A549 (cell line): ENCODE data around the gene MED12L. TPM values are rescaled to one million over a fixed set of nuclear protein-coding genes. Genes with fewer than 3 reads are reported as not detected.
A peak's percentile ranks its signal among the peaks of the same experiment; 100 is the strongest.

Experiments
- ATAC-seq, 2 experiments: fragments of 200-7000 bp in 1 of 2; fragments of >200 bp in 1 of 2; cut with Nextera tagmentation in 1 of 2; cut with Tn5 transposase in 1 of 2; 3 replicates each; pipeline versions ENCODE4 v1.8.0 to v1.9.1; 2018 to 2020; ENCODE audit warnings: mild to moderate bottlenecking in 1 of 2, moderate library complexity in 1 of 2
- CTCF ChIA-PET: fragments of 300-600 bp; sonication (Branson Sonifier 250); formaldehyde crosslinking; extraction: SDS; loops from one replicate; lab custom pipeline; 2021; ENCODE audit warnings: antibody characterized with exemption, inconsistent platforms; lab: Yijun Ruan, JAX
- POLR2A ChIA-PET: fragments of 350-600 bp; formaldehyde crosslinking; extraction: SDS; loops from one replicate; lab custom pipeline; 2021; ENCODE audit warnings: antibody characterized with exemption, inconsistent platforms; lab: Yijun Ruan, JAX
- DNase-seq, 2 experiments: peaks; one replicate each; pipeline versions ENCODE4 v3.0.0 to v3.0.0-alpha.2; 2011 to 2016; ENCODE audit warnings: low read depth in 1 of 2, low spot score in 1 of 2
- FAIRE-seq: peaks from 2 replicates; lab custom pipeline; 2011; peaks lifted over from hg19 to GRCh38; lab: Jason Lieb, UNC
- H3K27ac ChIP-seq, 2 experiments: fragments of >200 bp; sonication (Bioruptor Twin); formaldehyde crosslinking; 3 replicates each; pipeline ENCODE4 v1.5.1; 2016 to 2017
- H3K4me1 ChIP-seq: fragments of >200 bp; sonication (Bioruptor Twin); formaldehyde crosslinking; 3 replicates; pipeline ENCODE4 v1.6.1; 2016
- H3K4me2 ChIP-seq: fragments of >200 bp; sonication (Bioruptor Twin); formaldehyde crosslinking; 3 replicates; pipeline ENCODE4 v1.6.1; 2016
- H3K4me3 ChIP-seq: fragments of >200 bp; sonication (Bioruptor Twin); formaldehyde crosslinking; 3 replicates; pipeline ENCODE4 v1.5.1; 2016
- H3K9me3 ChIP-seq: fragments of >200 bp; sonication (Bioruptor Twin); formaldehyde crosslinking; 3 replicates; pipeline ENCODE4 v1.6.1; 2016
- BHLHE40 ChIP-seq: IDR thresholded peaks from 2 replicates; pipeline ENCODE4 v1.6.1; 2012; ENCODE audit warnings: low read depth, low read length, inconsistent platforms
- CBX2 ChIP-seq: fragments of 200-600 bp; sonication (generic); IDR thresholded peaks from 2 replicates; pipeline ENCODE4 v1.6.1; 2016; ENCODE audit warnings: low read depth, mild to moderate bottlenecking, borderline replicate concordance
- CBX8 ChIP-seq: fragments of 200-600 bp; sonication (generic); IDR thresholded peaks from 2 replicates; pipeline ENCODE4 v1.6.1; 2016
- CTCF ChIP-seq: fragments of >200 bp; sonication (Bioruptor Twin); formaldehyde crosslinking; IDR thresholded peaks from 3 replicates; pipeline ENCODE4 v1.5.1; 2016
- ELK1 ChIP-seq: fragments of 150-350 bp; IDR thresholded peaks from 2 replicates; pipeline ENCODE4 v1.6.1; 2014; ENCODE audit warnings: low read depth, mild to moderate bottlenecking, low read length
- FOSL2 ChIP-seq, 2 experiments: fragments of 450-650 bp in 1 of 2; fragments of >200 bp in 1 of 2; sonication (Bioruptor Twin) in 1 of 2; formaldehyde crosslinking; IDR thresholded peaks; 2 replicates each; pipeline versions ENCODE4 v1.5.0 to v1.6.1; 2016 to 2020; ENCODE audit warnings: mild to moderate bottlenecking in 1 of 2, moderate library complexity in 1 of 2
- JUN ChIP-seq, 2 experiments: fragments of >200 bp; sonication (Bioruptor Twin); formaldehyde crosslinking; IDR thresholded peaks; 2 replicates in 1 of 2; 3 replicates in 1 of 2; pipeline ENCODE4 v1.6.1; 2016 to 2017
- MYC ChIP-seq: IDR thresholded peaks from 2 replicates; pipeline ENCODE4 v1.6.1; 2012; ENCODE audit warnings: mild to moderate bottlenecking, inconsistent platforms, low read length, improper control_type of control experiment, borderline replicate concordance
- NPAS2 ChIP-seq: fragments of 250-450 bp; sonication (Bioruptor Pico); IDR thresholded peaks from 2 replicates; pipeline ENCODE4 v1.8.0; 2022; ENCODE audit warnings: mild to moderate bottlenecking, moderate library complexity, borderline replicate concordance
- NR3C1 ChIP-seq: fragments of >200 bp; sonication (Bioruptor Twin); formaldehyde crosslinking; IDR thresholded peaks from 3 replicates; pipeline ENCODE4 v1.6.1; 2017
- RAD21 ChIP-seq, 2 experiments: fragments of >200 bp in 1 of 2; sonication (Bioruptor Twin) in 1 of 2; formaldehyde crosslinking in 1 of 2; IDR thresholded peaks in 1 of 2; conservative IDR thresholded peaks in 1 of 2; 2 replicates in 1 of 2; 3 replicates in 1 of 2; pipeline ENCODE4 v1.6.1; 2012 to 2018; ENCODE audit warnings: inconsistent platforms in 1 of 2
- RCOR1 ChIP-seq: fragments of 150-350 bp; IDR thresholded peaks from 2 replicates; pipeline ENCODE4 v1.6.1; 2014; ENCODE audit warnings: antibody characterized with exemption, low read length, low read depth
- RFX5 ChIP-seq: fragments of 450-650 bp; IDR thresholded peaks from 2 replicates; pipeline ENCODE4 v1.7.1; 2014; ENCODE audit warnings: antibody characterized with exemption, mild to moderate bottlenecking, moderate library complexity
- SMC3 ChIP-seq: fragments of >200 bp; sonication (Bioruptor Twin); formaldehyde crosslinking; IDR thresholded peaks from 3 replicates; pipeline ENCODE4 v1.6.1; 2018; ENCODE audit warnings: inconsistent platforms
- ZFP36 ChIP-seq: fragments of 450-650 bp; IDR thresholded peaks from 2 replicates; pipeline ENCODE4 v1.6.1; 2014; ENCODE audit warnings: borderline replicate concordance; ENCODE audit not compliant: partially characterized antibody
- ZSCAN20 ChIP-seq: fragments of 250-450 bp; sonication (Bioruptor Pico); IDR thresholded peaks from 2 replicates; pipeline ENCODE4 v1.8.0; 2022; ENCODE audit warnings: mild to moderate bottlenecking, moderate library complexity
- WGBS: methylation state at CpG from one replicate; pipeline ENCODE4 v1.1.6; 2017; ENCODE audit errors: missing lambda C conversion rate; 5-methylcytosine and 5-hydroxymethylcytosine counted together
- polyA plus RNA-seq, 4 experiments: library from polyadenylated mRNA; depleted of rRNA in 3 of 4; stranded (reverse); fragments of >200 nt; fragmentation: RNase III in 1 of 4; extraction: RNeasy Plus Mini Kit Qiagen cat#74134 plus additional on column Dnase treatment in 1 of 4; gene quantifications; 2 replicates in 3 of 4; 3 replicates in 1 of 4; pipeline ENCODE4 v1.2.3, GENCODE V29; 2011 to 2017
- TF ChIP-seq, protein P1 (sequence below): IDR thresholded peaks from 2 replicates; pipeline ENCODE4 v1.6.1; 2012
- TF ChIP-seq, protein P2 (sequence below): fragments of 450-650 bp; IDR thresholded peaks from 2 replicates; pipeline ENCODE4 v1.6.1; 2014; ENCODE audit warnings: antibody characterized with exemption

The MED12L gene
- polyA plus RNA-seq, 2 of the 4 experiments (the other 2 are of a cell fraction), result 0.32 to 0.63 TPM

DNA sequence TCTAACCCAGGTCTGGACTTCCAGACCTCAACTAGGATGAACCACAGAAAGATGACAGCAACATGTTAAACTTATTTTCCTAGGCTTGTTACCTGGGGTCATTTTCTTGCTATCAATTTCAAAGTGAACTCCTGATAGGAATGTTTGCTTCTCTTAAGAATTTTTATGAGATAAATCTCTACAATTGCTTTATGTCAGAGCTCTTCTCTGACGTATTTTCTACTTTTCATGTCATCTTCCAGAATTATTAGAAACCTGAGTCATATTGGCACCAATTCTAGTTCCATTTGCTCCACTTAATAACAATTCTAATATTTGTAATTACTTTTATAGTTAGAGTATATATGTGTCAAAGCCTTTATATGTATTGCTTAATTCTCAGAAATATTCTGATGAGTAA, 377.5 kb downstream of the MED12L start:
- WGBS, result 84% methylated on average over 1 of the region's 1 CpG
- FAIRE-seq, result no peak
- TF ChIP-seq CBX2 (no peak), RCOR1 (no peak), CTCF (no peak), CBX8 (no peak), RFX5 (no peak), JUN (IDR thresholded peaks at IDR 0.05) (no peak), ZSCAN20 (CRISPR knock-in tag) (no peak)
- TF ChIP-seq, protein P1, sequence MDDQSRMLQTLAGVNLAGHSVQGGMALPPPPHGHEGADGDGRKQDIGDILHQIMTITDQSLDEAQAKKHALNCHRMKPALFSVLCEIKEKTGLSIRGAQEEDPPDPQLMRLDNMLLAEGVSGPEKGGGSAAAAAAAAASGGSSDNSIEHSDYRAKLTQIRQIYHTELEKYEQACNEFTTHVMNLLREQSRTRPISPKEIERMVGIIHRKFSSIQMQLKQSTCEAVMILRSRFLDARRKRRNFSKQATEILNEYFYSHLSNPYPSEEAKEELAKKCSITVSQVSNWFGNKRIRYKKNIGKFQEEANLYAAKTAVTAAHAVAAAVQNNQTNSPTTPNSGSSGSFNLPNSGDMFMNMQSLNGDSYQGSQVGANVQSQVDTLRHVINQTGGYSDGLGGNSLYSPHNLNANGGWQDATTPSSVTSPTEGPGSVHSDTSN, result no peak
- DNase-seq, result no peak
- no peak overlapping the region for H3K4me2 ChIP-seq
- no peak overlapping the region for H3K4me3 ChIP-seq
- no peak overlapping the region for H3K27ac ChIP-seq
- ChIA-PET POLR2A (no interaction called here), CTCF (interaction anchor here (1.3 kb wide), 1 partner anchor 376 kb away, joined by 4 read pairs; no protein-coding TSS in a partner anchor)
- H3K4me1 ChIP-seq, result peaks cover 5% of the 10 kb centered on the region; the same call in 2 of the 3 replicates
- H3K9me3 ChIP-seq, result no peaks in the 10 kb centered on the region
- ATAC-seq, result no peak

DNA sequence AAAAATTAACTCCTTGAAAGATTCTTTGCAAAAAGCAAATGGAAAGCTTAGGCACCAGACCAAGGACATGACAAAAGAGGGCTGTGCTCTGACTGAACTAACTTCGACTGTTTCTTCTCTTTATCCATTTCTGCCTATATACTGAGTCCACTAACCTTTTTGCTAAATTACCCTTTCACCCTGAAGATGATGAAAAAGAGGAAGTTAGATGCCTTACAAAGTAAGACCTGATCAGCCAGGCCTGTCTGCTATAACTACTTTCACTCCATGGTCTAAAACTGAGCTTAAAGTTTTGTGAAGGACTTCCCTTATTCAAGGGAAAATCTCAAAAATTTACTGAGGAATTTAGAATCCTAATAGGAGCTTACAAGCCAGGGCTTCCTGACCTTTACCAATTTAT, 381.6 kb downstream of the MED12L start:
- TF ChIP-seq RFX5, result no peak
- TF ChIP-seq, protein P2, sequence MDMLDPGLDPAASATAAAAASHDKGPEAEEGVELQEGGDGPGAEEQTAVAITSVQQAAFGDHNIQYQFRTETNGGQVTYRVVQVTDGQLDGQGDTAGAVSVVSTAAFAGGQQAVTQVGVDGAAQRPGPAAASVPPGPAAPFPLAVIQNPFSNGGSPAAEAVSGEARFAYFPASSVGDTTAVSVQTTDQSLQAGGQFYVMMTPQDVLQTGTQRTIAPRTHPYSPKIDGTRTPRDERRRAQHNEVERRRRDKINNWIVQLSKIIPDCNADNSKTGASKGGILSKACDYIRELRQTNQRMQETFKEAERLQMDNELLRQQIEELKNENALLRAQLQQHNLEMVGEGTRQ, result no peak
- no peak for TF ChIP-seq BHLHE40
- TF ChIP-seq FOSL2 (IDR thresholded peaks at IDR 0.05), result no peak
- TF ChIP-seq FOSL2 (CRISPR knock-in tag; IDR thresholded peaks at IDR 0.05), result no peak
- no peak for TF ChIP-seq CBX2
- TF ChIP-seq MYC, result no peak
- no peak for TF ChIP-seq NR3C1
- TF ChIP-seq ELK1, result no peak
- TF ChIP-seq SMC3, result no peak
- no peak for TF ChIP-seq ZFP36
- TF ChIP-seq, all 56 proteins: peak for 0
- ChIA-PET POLR2A (no interaction called here), CTCF (interaction anchor here (0.6 to 4.1 kb wide), 13 partner anchors 10 to 572 kb away, joined by 3 to 50 read pairs (median 4); no protein-coding TSS in a partner anchor)
- Histone ChIP-seq H3K4me3 (no peak overlapping the region), H3K4me1 (no peaks in the 10 kb centered on the region), H3K4me2 (no peak overlapping the region), H3K9me3 (no peaks in the 10 kb centered on the region), H3K27ac (no peak overlapping the region)
- 90% methylated on average over 1 of the region's 1 CpG for WGBS
- no peak for ATAC-seq
- DNase-seq, result no peak
- no peak for FAIRE-seq

DNA sequence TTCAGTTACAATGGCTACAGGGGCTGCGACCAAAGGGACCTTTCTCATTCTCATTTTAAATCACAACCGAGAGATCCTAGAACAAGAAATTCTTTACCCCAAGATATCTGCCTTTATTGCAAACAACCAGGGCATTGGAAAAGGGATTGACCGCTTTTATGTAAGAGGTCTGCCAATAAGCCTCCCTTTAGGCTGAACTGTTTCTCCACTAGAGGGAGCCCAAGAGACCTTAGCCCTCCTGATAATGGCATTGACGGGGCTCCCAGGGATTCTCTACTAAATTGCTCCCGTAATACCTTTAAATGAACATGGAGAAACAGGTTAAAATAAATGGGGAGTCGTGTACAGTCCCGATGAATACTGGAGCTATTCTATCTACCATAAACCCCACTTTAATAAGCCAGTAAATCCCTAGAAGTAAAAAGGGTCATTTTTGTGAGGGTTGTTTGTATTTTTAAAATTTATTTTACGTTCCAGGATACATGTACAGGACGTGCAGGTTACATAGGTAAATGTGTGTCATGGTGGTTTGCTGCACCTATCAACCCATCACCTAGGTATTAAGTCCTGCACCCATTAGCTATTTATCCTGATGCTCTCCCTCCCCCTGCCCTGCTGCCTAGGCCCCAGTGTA, 382.9 kb downstream of the MED12L start:
- peak overlapping the region in 1 of 2 experiments; percentile 22; a peak in 1 of 6 replicates for H3K27ac ChIP-seq
- H3K4me1 ChIP-seq, result no peaks in the 10 kb centered on the region
- no peak overlapping the region for H3K4me2 ChIP-seq
- peak; percentile 84 for TF ChIP-seq SMC3
- TF ChIP-seq RAD21 (conservative IDR thresholded peaks at IDR 0.05 in 1 of 2, IDR thresholded peaks at IDR 0.05 in 1 of 2), result peak; percentile 71 to 76
- no peak for TF ChIP-seq NPAS2 (CRISPR knock-in tag)
- peak; percentile 85 for TF ChIP-seq CTCF
- CTCF ChIA-PET, result interaction anchor here (0.7 to 4.1 kb wide), 33 partner anchors 9 to 1220 kb away, joined by 3 to 50 read pairs (median 4); partner anchors contain the start of gene AADACL2
- POLR2A ChIA-PET, result interaction anchor here (0.5 kb wide), 1 partner anchor 446 kb away, joined by 4 read pairs; no protein-coding TSS in a partner anchor
- FAIRE-seq (peak; percentile 32), DNase-seq (peak; percentile 36 to 74), ATAC-seq (peak; percentile 87 to 98)
- H3K4me3 ChIP-seq, result no peak overlapping the region
- H3K9me3 ChIP-seq, result no peaks in the 10 kb centered on the region
- WGBS, result 32% methylated on average over 9 of the region's 9 CpGs
